Endothelial cell of umbilical vein (primary cell): ENCODE measurements around the gene RIMBP2. TPM values are rescaled to one million over a fixed set of nuclear protein-coding genes. Genes with fewer than 3 reads are reported as not detected.

Source experiments
- BruUV-seq: library from RNA; stranded (reverse); fragments of 400-500 nt; replicated peaks from 2 replicates; lab custom pipeline; 2021; lab: Mats Ljungman, UMichigan
- CTCF ChIA-PET: fragments of 300-600, 350-600 bp; sonication (Branson Sonifier 250); formaldehyde crosslinking; loops from one replicate; lab custom pipeline; 2021; ENCODE audit warnings: antibody characterized with exemption, inconsistent platforms; lab: Charles Lee
- POLR2A ChIA-PET: fragments of 300-600, 350-600 bp; sonication (Branson Sonifier 250); formaldehyde crosslinking; loops from one replicate; lab custom pipeline; 2021; ENCODE audit warnings: antibody characterized with exemption, inconsistent platforms; lab: Charles Lee
- DNase-seq: peaks from one replicate; pipeline ENCODE4 v3.0.0-alpha.2; 2011; ENCODE audit warnings: low read depth, low spot score
- FAIRE-seq: peaks from 2 replicates; lab custom pipeline; 2011; peaks lifted over from hg19 to GRCh38; lab: Jason Lieb, UNC
- H2AFZ ChIP-seq: 2 replicates; pipeline ENCODE4 v1.6.0; 2012; ENCODE audit warnings: low read depth, low read length, control low read depth, inconsistent platforms
- H3K27ac ChIP-seq: 2 replicates; pipeline ENCODE4 v1.5.1; 2011; ENCODE audit warnings: low read depth, mild to moderate bottlenecking, control low read depth, low read length, moderate library complexity; ENCODE audit not compliant: insufficient read depth
- H3K27me3 ChIP-seq, 2 experiments: 2 replicates each; pipeline versions ENCODE4 v1.6.0 to v1.6.1; 2011; ENCODE audit warnings: low read length in 2 of 2, mixed read lengths in 1 of 2; ENCODE audit not compliant: control insufficient read depth in 2 of 2, insufficient read depth in 2 of 2
- H3K36me3 ChIP-seq, 2 experiments: 2 replicates in 1 of 2; 3 replicates in 1 of 2; pipeline ENCODE4 v1.5.1; 2011; ENCODE audit warnings: low read length in 2 of 2, mild to moderate bottlenecking in 1 of 2, moderate library complexity in 1 of 2; ENCODE audit not compliant: control insufficient read depth in 2 of 2, insufficient read depth in 2 of 2; ENCODE audit errors: extremely low read depth in 1 of 2
- H3K4me1 ChIP-seq: 3 replicates; pipeline ENCODE4 v1.5.1; 2011; ENCODE audit warnings: mild to moderate bottlenecking, low read length; ENCODE audit not compliant: control insufficient read depth, insufficient read depth; ENCODE audit errors: extremely low read depth
- H3K4me2 ChIP-seq: 2 replicates; pipeline ENCODE4 v1.6.1; 2011; ENCODE audit warnings: low read length, control low read depth, mixed read lengths; ENCODE audit not compliant: insufficient read depth
- H3K4me3 ChIP-seq, 3 experiments: fragments of 200-600 bp in 1 of 3; sonication (generic), shearing (Covaris generic) in 1 of 3; replicated peaks in 1 of 3; 2 replicates each; pipeline ENCODE4 v1.5.1; 2011 to 2016; ENCODE audit warnings: control low read depth in 3 of 3, low read length in 3 of 3, mild to moderate bottlenecking in 2 of 3, inconsistent platforms in 1 of 3, low read depth in 1 of 3, moderate library complexity in 1 of 3; ENCODE audit not compliant: insufficient read depth in 1 of 3
- H3K79me2 ChIP-seq: 2 replicates; pipeline ENCODE4 v1.6.0; 2012; ENCODE audit warnings: low read length, inconsistent platforms; ENCODE audit not compliant: control insufficient read depth, insufficient read depth
- H3K9ac ChIP-seq: replicated peaks from 2 replicates; pipeline ENCODE3; 2011; ENCODE audit warnings: low read length, control low read depth; ENCODE audit not compliant: insufficient read depth; ENCODE audit errors: extremely low read depth
- H3K9me1 ChIP-seq: replicated peaks from 3 replicates; pipeline ENCODE4 v1.6.0; 2011; ENCODE audit warnings: mild to moderate bottlenecking, low read length; ENCODE audit not compliant: control insufficient read depth, insufficient read depth; ENCODE audit errors: extremely low read depth
- H3K9me3 ChIP-seq: replicated peaks from 2 replicates; pipeline ENCODE4 v1.5.1; 2012; ENCODE audit warnings: low read length, inconsistent platforms; ENCODE audit not compliant: control insufficient read depth, insufficient read depth
- H4K20me1 ChIP-seq: replicated peaks from 2 replicates; pipeline ENCODE3; 2011; ENCODE audit warnings: mild to moderate bottlenecking, low read length; ENCODE audit not compliant: control insufficient read depth, insufficient read depth; ENCODE audit errors: extremely low read depth
- EZH2 ChIP-seq: IDR thresholded peaks from 2 replicates; pipeline ENCODE4 v1.6.1; 2012; ENCODE audit warnings: borderline replicate concordance, low read depth, mild to moderate bottlenecking, moderate library complexity, low read length, inconsistent platforms; ENCODE audit not compliant: severe bottlenecking
- FOS ChIP-seq: IDR thresholded peaks from 2 replicates; pipeline ENCODE4 v1.6.1; 2011; ENCODE audit warnings: mild to moderate bottlenecking, low read length, moderate library complexity, borderline replicate concordance; ENCODE audit not compliant: insufficient read depth
- GATA2 ChIP-seq: IDR thresholded peaks from 2 replicates; pipeline ENCODE4 v1.7.0; 2011; ENCODE audit warnings: low read depth, mild to moderate bottlenecking, moderate library complexity, mixed read lengths, low read length; ENCODE audit not compliant: insufficient read length, insufficient read depth
- JUN ChIP-seq: IDR thresholded peaks from 2 replicates; pipeline ENCODE4 v1.6.1; 2011; ENCODE audit warnings: borderline replicate concordance, low read depth; ENCODE audit not compliant: insufficient read length, insufficient read depth
- MYC ChIP-seq: IDR thresholded peaks from one replicate; pipeline ENCODE4 v1.6.1; 2011; ENCODE audit warnings: mild to moderate bottlenecking, low read depth, low read length
- POLR2A ChIP-seq: IDR thresholded peaks from 2 replicates; pipeline ENCODE4 v1.6.1; 2012; ENCODE audit warnings: low read depth, mild to moderate bottlenecking, control low read depth, low read length
- POLR2AphosphoS5 ChIP-seq: IDR thresholded peaks from 2 replicates; pipeline ENCODE4 v1.6.1; 2012; ENCODE audit warnings: low read depth, mild to moderate bottlenecking, control low read depth, low read length, moderate library complexity; ENCODE audit not compliant: insufficient read depth
- dilution Hi-C: fragments of 300-500 bp; cut with MboI; formaldehyde crosslinking; loops from one replicate; pipeline ENCODE4 v1.15.0; 2019; ENCODE audit warnings: low sequenced_read_pairs; ENCODE audit not compliant: extremely low pct_ligation_motif_present
- intact Hi-C: fragments of 100-400 bp; cut with micrococcal nuclease; formaldehyde crosslinking; loops from one replicate; pipeline ENCODE4 v1.10.0; 2022
- polyA plus RNA-seq, 4 experiments: library from polyadenylated mRNA; depleted of rRNA in 3 of 4; stranded (reverse) in 3 of 4; unstranded in 1 of 4; fragments of >200 nt; gene quantifications; 2 replicates each; pipeline versions ENCODE4 v1.2.1 to v1.2.3, GENCODE V29; 2011 to 2012; ENCODE audit warnings: missing spikeins in 1 of 4
- total RNA-seq: library from RNA; stranded (reverse); gene quantifications from 2 replicates; pipeline ENCODE4 v1.2.3, GENCODE V29; 2021
- TF ChIP-seq, protein P1 (sequence below): IDR thresholded peaks from 2 replicates; pipeline ENCODE4 v1.6.1; 2011; ENCODE audit not compliant: insufficient read depth, insufficient read length
- TF ChIP-seq, protein P2 (sequence below), 2 donors: IDR thresholded peaks; 1 replicate in 1 of 2; 2 replicates in 1 of 2; pipeline ENCODE4 v1.5.1; 2011; ENCODE audit warnings: low read length in 2 of 2, mild to moderate bottlenecking in 2 of 2, moderate library complexity in 2 of 2, control low read depth in 1 of 2, inconsistent platforms in 1 of 2, low read depth in 1 of 2; ENCODE audit not compliant: insufficient read depth in 1 of 2; ENCODE audit errors: extremely low read depth in 1 of 2

Gene RIMBP2
- total and polyA plus RNA-seq, 2 donors (not counting 3 experiments of a cell fraction or from before 2014, with no cell fraction given), result 0.04 TPM; not detected in 1

- Histone ChIP-seq H2AFZ (no peak overlapping the region), H3K27ac (no peak overlapping the region), H3K4me1 (no peaks in the 10 kb centered on the region), H3K36me3 (no peaks in the 10 kb centered on the region), H3K4me2 (no peak overlapping the region), H3K9me3 (peaks cover 12% of the 10 kb centered on the region), H3K4me3 (no peak overlapping the region), H3K9ac (no peak overlapping the region), H4K20me1 (no peaks in the 10 kb centered on the region), H3K27me3 (no peaks in the 10 kb centered on the region), H3K79me2 (no peaks in the 10 kb centered on the region), H3K9me1 (no peaks in the 10 kb centered on the region)
- ChIA-PET CTCF (no interaction called here), POLR2A (no interaction called here)
- dilution Hi-C loops (no loop called here), intact Hi-C loops (no loop called here)
- TF ChIP-seq, protein P1, sequence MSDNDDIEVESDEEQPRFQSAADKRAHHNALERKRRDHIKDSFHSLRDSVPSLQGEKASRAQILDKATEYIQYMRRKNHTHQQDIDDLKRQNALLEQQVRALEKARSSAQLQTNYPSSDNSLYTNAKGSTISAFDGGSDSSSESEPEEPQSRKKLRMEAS, result no peak
- TF ChIP-seq GATA2 (no peak), JUN (no peak), POLR2AphosphoS5 (no peak), FOS (no peak), EZH2 (no peak), MYC (no peak), POLR2A (no peak)
- TF ChIP-seq, protein P2, sequence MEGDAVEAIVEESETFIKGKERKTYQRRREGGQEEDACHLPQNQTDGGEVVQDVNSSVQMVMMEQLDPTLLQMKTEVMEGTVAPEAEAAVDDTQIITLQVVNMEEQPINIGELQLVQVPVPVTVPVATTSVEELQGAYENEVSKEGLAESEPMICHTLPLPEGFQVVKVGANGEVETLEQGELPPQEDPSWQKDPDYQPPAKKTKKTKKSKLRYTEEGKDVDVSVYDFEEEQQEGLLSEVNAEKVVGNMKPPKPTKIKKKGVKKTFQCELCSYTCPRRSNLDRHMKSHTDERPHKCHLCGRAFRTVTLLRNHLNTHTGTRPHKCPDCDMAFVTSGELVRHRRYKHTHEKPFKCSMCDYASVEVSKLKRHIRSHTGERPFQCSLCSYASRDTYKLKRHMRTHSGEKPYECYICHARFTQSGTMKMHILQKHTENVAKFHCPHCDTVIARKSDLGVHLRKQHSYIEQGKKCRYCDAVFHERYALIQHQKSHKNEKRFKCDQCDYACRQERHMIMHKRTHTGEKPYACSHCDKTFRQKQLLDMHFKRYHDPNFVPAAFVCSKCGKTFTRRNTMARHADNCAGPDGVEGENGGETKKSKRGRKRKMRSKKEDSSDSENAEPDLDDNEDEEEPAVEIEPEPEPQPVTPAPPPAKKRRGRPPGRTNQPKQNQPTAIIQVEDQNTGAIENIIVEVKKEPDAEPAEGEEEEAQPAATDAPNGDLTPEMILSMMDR (IDR thresholded peaks at IDR 0.05; ENCODE audit: extremely low read depth in 1 of 2, insufficient read depth in 1 of 2, low read depth in 1 of 2, low read length in 2 of 2), result no peak
- DNase-seq, result no peak
- no peak for FAIRE-seq
- no TSS peak for BruUV-seq
Observed at GRCh38 chr12:130601327-130601726, 114.8 kb downstream of the RIMBP2 start.
